NCI-H2029 treated with DMSO at 0.1 percent for 48 hours (cell line): ENCODE data around the gene TDP1.
"Not testable (repeated sequence)": the region's sequence is repeated elsewhere in the genome, so short reads cannot be mapped to it uniquely, and the experiment has no call there.

ENCODE experiments used
- DNase-seq: peaks from one replicate; lab custom pipeline; 2025; lab: John Stamatoyannopoulos, UW

Gene TDP1

GRCh38 chr14:90049390-90049789 lies 93.7 kb downstream of the TDP1 start:
- no peak for DNase-seq

- DNase-seq: no peak
Observed at GRCh38 chr14:90050271-90050670, 94.5 kb downstream of the TDP1 start.

GRCh38 chr14:90053044-90053443 lies 97.3 kb downstream of the TDP1 start:
- no peak for DNase-seq

- DNase-seq: no peak
Observed at GRCh38 chr14:90054803-90055202, 99.1 kb downstream of the TDP1 start.

GRCh38 chr14:90056826-90057225 lies 101.1 kb downstream of the TDP1 start:
- DNase-seq: no peak

- no peak for DNase-seq
Observed at GRCh38 chr14:90058876-90059458, 103.2 kb downstream of the TDP1 start.

GRCh38 chr14:90060312-90060964 lies 104.7 kb downstream of the TDP1 start:
- no peak for DNase-seq

- no peak for DNase-seq
Observed at GRCh38 chr14:90060965-90061684, 105.4 kb downstream of the TDP1 start.

- DNase-seq: no peak
Observed at GRCh38 chr14:90061685-90062126, 106.0 kb downstream of the TDP1 start, which contains the start of gene KCNK13. Gene KCNK13 (plus strand): TSS chr14:90061994. CDS start chr14:90062206, 212 bp downstream.

- DNase-seq: no peak
Observed at GRCh38 chr14:90062127-90062794, 106.5 kb downstream of the TDP1 start.

- no peak for DNase-seq
Observed at GRCh38 chr14:90062822-90063539, 107.3 kb downstream of the TDP1 start.

GRCh38 chr14:90072350-90072749 lies 116.6 kb downstream of the TDP1 start:
- no peak for DNase-seq

- no peak for DNase-seq
Observed at GRCh38 chr14:90079576-90079975, 123.8 kb downstream of the TDP1 start.

GRCh38 chr14:90087433-90087832 lies 131.7 kb downstream of the TDP1 start:
- DNase-seq: no peak

- DNase-seq: no peak
Observed at GRCh38 chr14:90088176-90088575, 132.4 kb downstream of the TDP1 start.

- DNase-seq: not testable (repeated sequence)
Observed at GRCh38 chr14:90089486-90089885, 133.8 kb downstream of the TDP1 start.

- DNase-seq: peak; percentile 17
Observed at GRCh38 chr14:90091393-90091792, 135.7 kb downstream of the TDP1 start.

GRCh38 chr14:90093942-90094595 lies 138.3 kb downstream of the TDP1 start:
- peak; percentile 21 for DNase-seq
